GM19468 (cell line): Measurements from ENCODE around the gene GKN2.
"Not testable (repeated sequence)": the region's sequence is repeated elsewhere in the genome, so short reads cannot be mapped to it uniquely, and the experiment has no call there.

Experiments used
- ATAC-seq: cut with Tn5 transposase; IDR thresholded peaks from one replicate; pipeline ENCODE4 v1.9.1; 2021; ENCODE audit warnings: mild to moderate bottlenecking, moderate library complexity, moderate number of reproducible peaks; ENCODE audit not compliant: unreplicated experiment; ENCODE audit errors: extremely low read depth

GKN2 gene

DNA sequence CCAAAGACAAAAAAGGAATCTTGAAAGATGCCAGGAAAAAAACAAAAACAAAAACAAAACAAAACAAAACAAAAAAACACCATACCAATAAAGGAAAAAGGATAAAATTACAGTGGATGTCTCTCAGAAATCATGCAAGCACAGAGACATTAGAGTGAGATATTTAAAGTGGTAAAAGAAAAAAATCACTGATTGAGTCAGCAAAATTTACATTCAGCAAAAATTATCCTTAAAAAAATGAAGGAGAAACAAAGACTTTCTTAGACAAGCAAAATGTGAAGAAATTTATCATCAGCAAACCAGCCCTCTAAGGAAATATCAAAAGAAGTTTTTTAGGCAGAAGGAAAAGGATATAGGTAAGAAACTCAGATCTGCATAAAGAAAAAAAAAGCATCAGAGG is 11.6 kb upstream of the GKN2 start:
- no peak for ATAC-seq

DNA sequence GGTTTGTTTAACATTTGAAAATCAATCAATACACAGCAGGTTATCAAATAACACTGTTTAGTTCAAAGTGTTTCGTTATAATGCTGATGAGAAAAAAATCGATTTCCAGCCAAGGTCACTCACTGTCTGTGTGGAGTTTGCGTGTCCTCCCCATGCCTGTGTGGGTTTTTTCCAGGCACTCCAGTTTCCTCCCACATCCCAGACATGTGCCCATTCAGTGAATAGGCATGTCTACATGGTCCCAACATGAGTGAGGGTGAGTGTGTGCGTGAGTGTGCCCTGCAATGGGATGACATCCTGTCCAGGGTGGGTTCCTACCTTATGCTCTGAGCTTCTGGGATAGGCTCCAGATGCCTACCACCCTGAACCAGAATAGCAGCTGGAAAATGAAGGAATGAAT is 8.7 kb upstream of the GKN2 start:
- no peak for ATAC-seq

DNA sequence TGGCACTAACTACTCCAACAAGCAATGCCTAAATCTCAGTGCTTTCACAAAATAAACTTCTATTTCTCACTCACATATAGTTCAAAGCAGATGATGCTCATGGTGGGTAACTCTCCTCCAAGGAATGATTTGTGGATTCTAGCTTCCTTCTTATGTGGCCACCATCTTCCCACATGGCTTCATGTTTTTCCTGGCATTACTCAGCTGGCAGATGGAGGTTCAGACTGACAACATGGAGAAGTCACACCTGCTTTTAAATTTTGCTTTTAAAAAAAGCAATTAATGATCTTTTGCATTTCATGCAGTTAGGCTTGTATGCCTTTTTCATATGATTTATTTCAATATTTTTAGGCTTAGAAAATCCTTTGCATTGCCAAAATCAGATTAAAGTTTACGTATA is 6.3 kb upstream of the GKN2 start:
- ATAC-seq, result no peak

DNA sequence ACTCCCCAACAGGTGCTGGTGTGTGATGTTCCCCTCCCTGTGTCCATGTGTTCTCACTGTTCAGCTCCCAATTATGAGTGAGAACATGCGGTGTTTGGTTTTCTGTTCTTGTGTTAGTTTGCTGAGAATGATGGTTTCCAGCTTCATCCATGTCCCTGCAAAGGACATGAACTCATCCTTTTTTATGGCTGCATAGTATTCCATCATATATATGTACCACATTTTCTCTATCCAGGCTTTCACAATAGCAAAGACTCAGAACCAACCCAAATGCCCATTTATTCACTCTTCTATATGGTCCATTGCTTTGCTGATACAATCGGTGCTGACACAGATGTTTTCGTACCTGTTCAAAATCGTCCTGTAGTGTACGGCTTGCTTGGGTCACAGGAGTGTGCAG is 2.7 kb upstream of the GKN2 start:
- not testable (repeated sequence) for ATAC-seq

DNA sequence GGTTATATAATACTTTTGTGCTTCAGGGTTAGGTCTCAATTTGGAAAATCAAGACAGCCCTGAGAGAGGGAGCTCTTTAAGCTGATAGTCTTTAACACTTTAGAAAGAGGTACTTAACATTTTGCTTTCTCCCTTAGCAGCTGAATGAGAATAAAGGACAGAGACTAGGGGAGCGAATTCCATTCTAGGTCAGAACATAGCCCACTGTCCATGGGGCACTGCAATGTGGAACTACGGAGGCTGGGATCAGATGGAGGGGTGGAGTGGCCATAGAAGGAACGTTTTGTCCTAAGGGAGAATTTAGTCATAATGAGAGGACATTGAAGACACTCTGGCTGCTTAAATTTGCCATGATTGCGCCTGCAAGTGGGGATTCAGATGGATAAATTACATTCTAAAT is 794 bp downstream of the GKN2 start:
- ATAC-seq, result no peak

DNA sequence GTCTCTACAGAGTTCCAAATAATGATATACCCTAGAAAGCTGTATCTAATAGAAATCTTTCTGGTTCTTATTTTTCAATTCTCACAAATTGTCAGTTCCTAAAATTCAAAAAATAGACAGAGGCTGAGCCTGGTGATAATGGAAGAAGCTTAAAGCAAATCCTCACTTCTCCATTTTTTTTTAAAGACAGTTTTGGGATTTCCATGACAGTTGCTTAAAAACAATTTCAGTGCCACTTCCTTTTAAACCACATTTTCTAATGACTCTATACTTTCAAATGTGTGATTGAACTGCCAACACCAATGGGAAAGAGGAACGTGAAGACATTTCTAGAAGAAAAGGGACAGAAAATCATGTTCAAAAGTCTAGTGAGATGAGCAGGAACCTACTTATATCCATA is 4.0 kb downstream of the GKN2 start:
- ATAC-seq, result no peak

DNA sequence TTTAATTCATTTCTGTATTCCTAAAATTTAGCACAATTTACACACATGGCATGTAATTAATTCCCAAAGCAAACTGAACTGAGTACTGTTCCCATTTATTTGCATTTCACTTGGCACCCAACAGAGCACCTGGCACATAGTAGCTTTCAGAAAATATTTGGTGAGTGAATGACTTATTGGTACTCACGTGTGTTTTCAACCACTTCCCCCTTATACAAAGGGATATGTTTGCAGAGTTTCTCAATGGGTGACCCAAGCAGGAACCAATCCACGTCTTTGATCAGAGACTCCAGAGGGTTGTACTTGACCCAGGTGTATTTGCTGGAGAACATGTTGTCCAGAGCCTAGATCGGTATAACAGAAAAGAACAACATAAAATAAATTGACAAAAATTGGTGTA is 6.6 kb downstream of the GKN2 start:
- no peak for ATAC-seq

DNA sequence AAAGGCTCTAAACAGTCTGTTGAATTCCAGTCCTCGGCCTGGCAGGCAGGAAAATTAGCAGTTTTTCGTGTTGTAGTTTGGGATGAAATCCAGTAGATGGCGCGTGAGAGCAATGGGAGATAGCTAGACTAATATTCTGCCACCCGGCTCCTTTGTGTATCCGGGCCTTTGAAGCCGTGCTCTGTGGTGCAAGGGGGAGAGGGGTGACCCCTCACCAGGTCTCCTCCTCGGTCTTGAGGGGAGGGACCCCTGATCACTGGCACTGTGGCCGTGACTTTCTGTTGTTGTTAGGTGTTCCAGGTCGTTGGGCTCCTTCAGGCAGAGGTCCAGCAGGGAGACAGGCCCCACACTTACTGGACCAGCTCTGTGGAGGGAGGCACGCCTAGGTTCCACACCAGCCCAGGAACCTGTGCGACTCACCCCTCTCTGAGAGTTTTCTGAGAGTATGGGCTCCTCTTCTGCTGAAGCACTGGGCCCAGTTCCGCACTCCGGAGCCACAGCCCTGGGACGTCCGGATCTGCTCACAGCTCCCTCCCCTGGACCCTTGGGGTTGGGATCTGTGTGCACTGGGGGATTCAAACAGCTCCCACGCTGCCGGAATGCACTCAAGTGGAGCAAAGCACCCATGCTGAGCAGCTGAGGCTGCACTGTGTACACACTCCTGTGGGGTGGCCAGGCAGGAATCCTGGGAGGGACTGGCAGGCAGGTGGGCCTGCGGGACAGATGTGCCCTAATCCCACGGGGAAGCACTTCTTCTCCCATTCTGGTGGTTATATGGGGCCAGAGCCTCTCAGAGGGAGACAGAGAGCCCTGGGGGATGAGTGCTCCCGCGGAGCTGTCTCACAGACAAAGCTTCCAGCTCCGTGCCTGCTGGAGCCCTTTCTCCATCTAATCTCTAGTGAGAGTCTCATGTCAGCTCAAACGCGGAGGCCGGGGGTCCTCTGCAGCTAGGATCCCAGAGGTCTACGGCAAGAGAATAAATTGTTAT is 8.8 kb downstream of the GKN2 start:
- ATAC-seq, result no peak

DNA sequence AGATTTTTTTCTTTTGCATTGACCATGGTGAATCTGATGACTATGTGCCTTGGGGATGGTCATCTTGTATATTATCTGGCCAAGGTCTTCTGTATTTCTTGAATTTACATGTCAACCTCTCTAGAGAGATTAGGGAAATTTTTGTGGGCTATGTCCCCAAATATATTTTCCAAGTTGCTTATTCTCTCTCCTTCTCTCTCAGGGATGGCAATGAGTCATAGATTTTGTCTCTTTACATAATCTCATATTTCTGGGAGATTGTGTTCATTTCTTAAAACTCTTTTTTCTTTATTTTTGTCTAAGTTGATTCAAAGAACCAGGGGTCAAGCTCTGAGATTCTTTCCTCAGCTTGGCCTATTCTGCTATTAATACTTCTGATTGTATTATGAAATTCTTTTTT is 9.9 kb downstream of the GKN2 start:
- ATAC-seq, result no peak

DNA sequence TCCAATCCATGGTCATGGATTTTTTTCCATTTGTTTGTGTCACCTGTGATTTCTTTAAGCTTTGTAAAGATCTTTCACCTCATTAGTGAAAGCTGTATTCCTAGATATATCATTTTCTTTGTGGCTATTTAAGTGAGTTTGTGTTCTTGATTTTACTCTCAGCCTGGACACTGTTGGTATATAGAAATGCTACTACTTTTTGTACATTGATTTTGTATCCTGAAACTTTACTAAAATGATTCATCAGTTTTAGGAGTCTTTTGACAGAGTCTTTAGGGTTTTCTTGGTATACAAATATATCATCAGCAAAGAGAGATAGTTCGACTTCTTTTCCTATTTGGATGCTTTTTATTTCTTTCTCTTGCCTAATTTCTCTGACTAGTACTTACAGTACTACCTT is 12.3 kb downstream of the GKN2 start:
- no peak for ATAC-seq

DNA sequence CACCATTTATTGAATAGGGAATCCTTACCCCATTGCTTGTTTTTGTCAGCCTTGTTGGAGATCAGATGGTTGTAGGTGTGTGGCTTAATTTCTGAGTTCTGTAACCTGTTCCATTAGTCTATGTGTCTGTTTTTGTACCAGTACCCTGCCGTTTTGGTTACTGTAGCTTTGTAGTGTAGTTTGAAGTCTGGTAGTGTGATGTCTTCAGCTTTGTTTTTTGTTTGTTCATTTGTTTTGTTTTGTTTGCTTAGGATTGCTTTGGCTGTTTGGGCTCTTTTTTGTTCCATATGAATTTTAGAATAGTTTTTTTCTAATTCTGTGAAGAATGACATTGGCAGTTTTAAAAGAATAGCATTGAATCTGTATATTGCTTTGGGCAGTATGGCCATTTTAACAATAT is 12.7 kb downstream of the GKN2 start:
- no peak for ATAC-seq

DNA sequence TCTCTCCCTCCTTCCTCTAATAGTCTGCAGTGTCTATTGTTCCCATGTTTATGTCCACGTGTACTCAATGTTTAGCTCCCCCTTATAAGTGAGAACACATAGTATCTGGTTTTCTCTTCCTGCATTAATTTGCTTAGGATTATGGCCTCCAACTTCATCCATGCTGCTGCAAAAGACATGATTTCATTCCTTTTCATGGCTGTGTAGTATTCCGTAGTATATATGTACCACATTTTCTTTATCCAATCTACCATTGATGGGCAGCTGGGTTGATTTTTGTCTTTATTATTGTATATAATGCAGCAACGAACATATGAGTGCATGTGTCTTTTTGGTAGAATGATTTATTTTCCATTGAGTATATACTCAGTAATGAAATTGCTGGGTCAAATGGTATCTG is 13.8 kb downstream of the GKN2 start:
- ATAC-seq, result no peak

DNA sequence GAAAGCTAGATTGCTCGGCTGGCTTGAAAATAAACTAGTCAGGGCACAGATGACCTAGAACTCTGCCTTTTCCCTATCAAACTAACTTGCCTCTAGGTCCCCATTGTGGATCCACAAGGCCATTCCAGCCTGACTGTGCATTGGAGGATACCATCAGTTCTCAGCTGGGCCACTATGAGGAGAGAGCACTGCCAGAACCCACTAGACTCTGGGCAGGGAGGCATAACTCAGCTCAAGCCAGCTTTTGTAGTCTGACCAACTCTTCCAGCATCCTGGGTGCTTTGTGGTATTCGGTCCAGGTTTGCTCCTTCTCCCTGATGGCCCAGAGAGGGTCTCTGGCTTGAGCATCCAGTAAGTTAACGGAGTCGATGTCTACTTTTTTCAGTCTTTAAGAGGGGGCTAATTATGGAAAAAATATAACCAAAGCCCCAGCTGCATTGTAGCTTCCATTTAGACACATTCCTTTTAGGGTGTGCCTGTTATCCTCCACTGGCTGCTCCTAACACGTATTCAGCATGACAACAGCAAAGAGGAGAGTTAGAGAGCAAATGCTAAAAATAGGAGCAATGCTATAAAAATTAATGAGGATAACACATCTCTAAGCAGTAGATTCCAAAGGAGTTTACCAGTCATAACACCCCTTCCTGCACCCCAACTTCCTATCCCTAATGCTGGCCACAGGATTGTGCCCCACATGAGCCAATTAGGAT is 15.2 kb downstream of the GKN2 start:
- no peak for ATAC-seq

DNA sequence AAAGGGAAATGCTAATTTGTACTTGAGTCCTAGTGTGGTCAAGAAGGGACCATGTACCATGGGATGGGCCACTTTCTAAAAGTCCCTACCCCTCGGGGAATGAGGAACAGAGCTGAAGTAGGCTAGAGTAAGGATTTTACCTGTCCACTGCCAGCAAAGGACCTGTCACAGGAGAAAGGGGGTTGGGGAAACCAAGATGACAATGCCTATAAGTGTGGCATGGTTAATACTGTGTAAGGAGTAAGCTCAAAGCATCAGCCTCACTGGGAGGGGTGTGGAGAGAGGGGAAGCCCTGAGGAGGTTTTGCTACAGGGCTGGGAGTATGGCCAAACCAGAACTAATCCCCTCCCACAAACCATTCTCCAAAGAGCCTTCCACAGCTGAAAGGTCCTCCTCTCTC is 15.8 kb downstream of the GKN2 start:
- no peak for ATAC-seq

DNA sequence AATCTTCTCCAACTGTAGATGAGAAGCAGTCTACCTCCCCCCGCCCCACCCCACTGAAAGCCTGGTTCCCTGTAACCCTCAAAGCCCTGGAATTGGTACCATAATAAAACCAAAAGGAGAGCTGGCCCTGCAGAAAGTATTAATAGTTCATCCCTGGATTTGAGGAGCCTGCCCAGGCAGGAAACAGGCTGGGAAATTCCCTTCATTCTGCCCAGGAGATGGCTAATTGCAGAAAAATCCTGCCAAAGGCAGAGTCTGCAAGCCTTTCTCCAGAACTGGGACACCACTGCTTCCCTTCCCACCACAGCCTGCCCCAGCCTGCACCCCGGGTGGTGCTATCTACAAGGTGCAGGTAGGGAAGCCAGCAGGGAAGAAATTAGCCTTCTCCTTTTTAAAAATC is 16.3 kb downstream of the GKN2 start:
- no peak for ATAC-seq

DNA sequence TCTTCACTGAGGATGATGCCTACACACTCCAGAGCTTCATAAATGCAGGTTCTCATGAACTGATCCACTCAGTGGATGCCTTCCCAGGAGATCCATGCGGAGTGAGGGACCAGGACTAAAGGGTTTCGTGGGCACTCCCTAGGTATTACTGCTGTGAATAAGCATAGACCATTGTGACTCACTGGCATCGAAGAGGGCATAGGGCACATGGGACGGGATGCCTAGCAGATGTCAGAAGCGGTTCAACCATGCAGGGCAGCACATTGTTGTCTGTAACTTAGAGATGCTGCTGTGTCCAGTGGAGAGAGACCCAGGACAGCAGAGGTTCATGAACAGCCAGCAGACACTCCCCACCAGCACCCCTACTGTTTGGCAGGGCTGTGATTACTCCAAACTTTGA is 17.2 kb downstream of the GKN2 start:
- no peak for ATAC-seq

DNA sequence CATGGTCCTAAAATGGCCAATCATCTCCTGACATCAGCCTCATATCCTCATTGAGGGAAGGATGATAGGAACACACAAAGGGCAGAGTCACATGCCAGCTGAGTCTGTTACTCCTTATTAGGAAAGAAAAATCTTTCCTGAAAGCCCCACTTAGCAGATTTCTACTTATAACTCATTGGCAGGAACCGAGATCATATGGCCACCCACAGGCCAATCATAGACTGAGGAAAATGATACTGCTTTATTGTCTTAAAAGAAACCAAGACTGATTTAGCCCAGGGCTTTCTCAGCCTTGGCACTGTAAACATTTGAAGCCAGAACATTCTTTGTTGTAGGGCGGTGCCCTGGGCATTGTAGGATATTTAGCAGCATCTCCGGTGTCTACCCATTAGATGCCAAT is 18.7 kb downstream of the GKN2 start:
- ATAC-seq, result no peak

DNA sequence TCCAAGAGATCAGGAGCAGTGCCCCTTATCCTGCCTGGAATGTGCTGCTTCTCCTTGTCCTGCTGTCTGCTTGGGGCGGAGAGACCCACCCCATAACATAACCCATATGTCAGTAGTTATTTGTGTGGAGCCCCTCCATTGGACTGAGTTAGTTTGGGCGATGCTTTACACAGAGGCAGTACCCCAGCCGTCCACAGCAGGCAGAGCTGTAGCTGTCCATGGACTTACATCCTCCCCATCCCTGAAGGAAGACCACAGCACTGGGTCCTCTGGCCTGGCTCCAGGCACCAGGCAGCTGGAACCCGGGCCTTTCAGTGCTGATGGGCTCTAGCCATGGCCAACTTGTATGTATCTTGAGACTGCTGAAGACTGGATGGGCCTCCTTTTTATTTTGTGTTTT is 20.3 kb downstream of the GKN2 start:
- no peak for ATAC-seq

DNA sequence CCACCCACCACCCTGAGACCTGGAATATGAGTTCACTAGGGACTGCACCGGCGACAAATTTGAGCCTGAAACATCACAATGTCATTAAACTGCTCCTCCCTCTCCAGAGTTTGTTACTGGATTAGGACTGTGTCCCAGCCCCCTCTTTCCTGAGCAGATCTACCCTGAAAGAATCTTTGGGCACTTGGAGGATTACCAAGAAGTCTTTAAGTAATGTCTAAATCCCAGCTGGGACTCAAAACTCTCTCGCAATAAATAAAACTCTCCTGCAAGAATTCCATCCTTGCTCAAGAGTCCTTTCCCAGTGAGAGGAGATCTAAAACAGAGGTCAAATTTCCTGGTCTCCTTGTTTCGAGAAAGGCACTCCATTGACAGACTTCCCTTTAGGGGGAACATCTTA is 20.9 kb downstream of the GKN2 start:
- no peak for ATAC-seq

DNA sequence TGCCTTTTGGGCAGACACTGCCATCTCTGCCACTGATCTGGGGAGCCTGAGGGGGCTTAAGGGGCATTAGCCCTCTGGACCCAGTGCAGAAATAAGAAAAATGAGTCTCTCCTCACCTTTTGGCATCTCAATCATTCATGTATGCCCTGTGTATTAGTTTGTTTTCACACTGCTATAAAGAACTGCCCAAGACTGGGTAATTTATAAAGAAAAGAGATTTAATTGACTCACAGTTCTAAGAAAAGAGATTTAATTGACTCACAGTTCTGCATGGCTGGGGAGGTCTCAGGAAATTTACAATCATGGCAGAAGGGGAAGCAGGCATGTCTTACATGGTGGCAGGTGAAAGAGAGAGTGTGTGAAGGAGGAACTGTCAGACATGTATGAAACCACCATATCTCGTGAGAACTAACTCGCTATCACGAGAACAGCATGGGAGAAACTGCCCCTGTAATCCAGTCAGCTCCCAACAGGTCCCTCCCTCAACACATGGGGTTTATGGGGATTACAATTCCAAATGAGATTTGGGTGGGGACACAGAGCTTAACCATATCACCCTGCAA is 21.5 kb downstream of the GKN2 start:
- no peak for ATAC-seq

DNA sequence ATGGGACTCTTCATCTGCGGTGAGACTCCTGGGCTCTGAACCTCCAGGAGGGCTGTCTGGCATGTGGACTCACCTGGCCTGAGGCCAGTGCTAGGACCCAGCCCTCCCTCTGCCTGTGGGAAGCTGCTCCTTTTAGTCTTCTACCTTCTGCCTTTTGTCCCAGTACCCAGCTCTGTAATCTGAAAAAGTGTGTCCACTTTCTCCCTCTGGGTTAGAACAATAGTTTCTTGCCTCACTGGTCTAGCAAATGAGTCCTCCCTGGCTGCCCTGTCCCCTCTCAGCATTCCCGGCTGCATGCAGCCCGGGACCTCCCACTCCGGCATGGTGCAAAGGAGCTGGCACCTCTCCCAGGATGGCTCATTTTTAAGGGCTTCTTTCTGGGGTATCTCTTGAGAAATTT is 25.9 kb downstream of the GKN2 start:
- no peak for ATAC-seq
